Activated naive CD4-positive, alpha-beta T cell treated with anti-CD3 and anti-CD28 coated beads, Interleukin-2, amount 10 ng/mL, durations not matched to agents 7 days and 5 days (primary cell): ENCODE results near the gene TTF2.
A peak's percentile ranks its signal among the peaks of the same experiment; 100 is the strongest.

Experiments
- CTCF ChIA-PET: fragments of 350-600 bp; sonication (Branson Sonifier 250); formaldehyde crosslinking; loops from one replicate; lab custom pipeline; 2021; ENCODE audit warnings: antibody characterized with exemption; lab: Charles Lee
- DNase-seq: peaks from one replicate; pipeline ENCODE4 v3.0.0-alpha.2; 2020
- H3K27ac Mint-ChIP-seq: one replicate; pipeline ENCODE4 v1.8.0; 2021; ENCODE audit warnings: mild to moderate bottlenecking, moderate library complexity, mixed read lengths
- H3K27me3 Mint-ChIP-seq: one replicate; pipeline ENCODE4 v1.8.0; 2021; ENCODE audit warnings: mild to moderate bottlenecking, mixed read lengths
- H3K36me3 Mint-ChIP-seq: one replicate; pipeline ENCODE4 v1.8.0; 2021; ENCODE audit warnings: mixed read lengths
- H3K4me1 Mint-ChIP-seq: one replicate; pipeline ENCODE4 v1.8.0; 2021; ENCODE audit warnings: mixed read lengths
- H3K4me3 Mint-ChIP-seq: one replicate; pipeline ENCODE4 v1.8.0; 2021; ENCODE audit warnings: mild to moderate bottlenecking, moderate library complexity, mixed read lengths
- H3K9me3 Mint-ChIP-seq: one replicate; pipeline ENCODE4 v1.8.0; 2021; ENCODE audit warnings: mixed read lengths

Gene TTF2

DNA sequence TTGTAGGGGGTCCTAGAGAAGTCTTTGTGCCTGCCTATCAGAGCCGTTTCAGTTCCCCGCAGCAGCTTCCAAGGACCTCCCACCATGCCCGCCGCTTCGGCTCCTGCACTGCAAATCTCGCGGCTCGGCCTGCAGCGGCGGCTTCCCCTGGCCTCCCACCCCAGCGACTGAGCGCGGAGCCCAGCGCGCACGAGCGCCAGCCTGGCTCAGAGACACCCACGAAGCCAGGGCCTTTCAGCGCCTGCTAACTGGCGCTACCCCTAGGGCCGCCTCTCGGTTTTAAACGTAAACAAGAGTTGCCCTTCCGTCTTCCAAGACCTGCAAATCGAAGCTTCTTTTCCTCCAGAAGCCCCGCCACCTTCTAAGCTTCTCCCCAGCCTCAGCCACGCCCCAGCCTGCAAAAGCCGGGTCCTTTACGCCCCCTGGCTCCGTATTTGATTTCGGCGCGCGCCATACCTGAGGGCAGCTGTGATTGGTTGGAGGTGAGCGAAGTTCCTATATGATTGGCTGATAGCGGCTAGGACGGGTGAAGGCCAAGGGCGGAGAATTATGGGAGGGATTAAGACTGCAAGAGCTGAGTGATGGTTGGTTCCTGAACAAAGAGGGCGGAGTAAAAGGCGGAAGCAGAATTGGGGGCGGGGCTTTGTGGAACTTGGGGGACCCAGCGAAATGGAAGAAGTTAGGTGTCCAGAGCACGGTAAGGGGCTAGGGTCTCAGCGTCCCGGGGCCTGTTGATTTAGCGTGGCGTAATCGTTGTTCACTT, at the start of gene TTF2:
Gene TTF2 (plus strand): TSS at position 649 of the 763 bp plus-strand sequence. CDS start 21 bp downstream, at position 670.
- Mint-ChIP-seq H3K4me3 (no peak within 1 kb of the TSS), H3K9me3 (no peaks in the 10 kb centered on the region), H3K36me3 (peaks cover 28% of the 10 kb centered on the region), H3K27me3 (no peaks in the 10 kb centered on the region), H3K27ac (no peak within 1 kb of the TSS), H3K4me1 (peaks cover 62% of the 10 kb centered on the region)
- DNase-seq, result peak; percentile 97
- CTCF ChIA-PET, result interaction anchor here (0.7 to 5.6 kb wide), 11 partner anchors 9 to 487 kb away, joined by 3 to 36 read pairs (median 5); no protein-coding TSS in a partner anchor

DNA sequence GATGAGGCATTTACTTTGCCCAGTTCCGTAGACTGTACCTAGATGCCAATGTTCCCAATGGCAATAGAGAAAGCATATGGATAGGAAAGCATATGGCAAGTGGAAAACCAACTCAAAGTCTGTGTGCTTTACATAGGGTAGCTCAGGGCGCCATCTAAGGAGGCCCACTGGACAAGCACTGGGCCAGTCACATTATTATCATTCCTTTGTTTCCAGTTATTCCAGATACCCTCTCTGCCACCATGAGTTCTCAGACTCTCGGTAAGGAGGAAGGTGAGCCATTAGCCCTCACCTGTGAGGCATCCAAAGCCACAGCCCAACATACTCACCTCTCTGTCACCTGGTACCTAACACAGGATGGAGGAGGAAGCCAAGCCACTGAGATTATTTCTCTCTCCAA, 48.8 kb upstream of the TTF2 start:
- no peaks in the 10 kb centered on the region for H3K9me3 Mint-ChIP-seq
- H3K27me3 Mint-ChIP-seq, result no peaks in the 10 kb centered on the region
- CTCF ChIA-PET, result interaction anchor here (2.0 kb wide), 1 partner anchor 76 kb away, joined by 5 read pairs; no protein-coding TSS in a partner anchor
- H3K4me1 Mint-ChIP-seq, result peaks cover 46% of the 10 kb centered on the region
- no peak overlapping the region for H3K4me3 Mint-ChIP-seq
- no peak overlapping the region for H3K27ac Mint-ChIP-seq
- no peak for DNase-seq
- H3K36me3 Mint-ChIP-seq, result peaks cover 5% of the 10 kb centered on the region

DNA sequence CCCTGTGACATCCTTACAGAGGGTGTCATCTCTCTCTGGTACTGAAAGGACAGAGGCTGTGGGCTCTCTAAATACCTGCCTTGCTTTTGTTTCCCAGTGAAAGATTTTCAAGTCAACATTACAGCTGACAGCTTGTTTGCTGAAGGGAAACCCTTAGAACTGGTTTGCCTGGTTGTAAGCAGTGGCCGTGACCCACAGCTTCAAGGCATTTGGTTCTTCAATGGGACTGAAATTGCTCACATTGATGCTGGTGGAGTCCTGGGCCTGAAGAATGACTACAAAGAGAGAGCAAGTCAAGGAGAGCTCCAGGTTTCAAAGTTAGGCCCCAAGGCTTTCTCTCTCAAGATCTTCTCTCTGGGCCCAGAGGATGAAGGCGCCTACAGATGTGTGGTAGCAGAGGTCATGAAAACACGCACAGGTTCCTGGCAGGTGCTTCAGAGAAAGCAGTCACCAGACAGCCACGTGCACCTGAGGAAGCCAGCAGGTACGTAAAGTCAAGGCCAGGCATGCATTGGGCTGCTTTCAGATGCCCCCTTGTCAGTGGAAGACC, 46.7 kb upstream of the TTF2 start:
- CTCF ChIA-PET, result no interaction called here
- Mint-ChIP-seq H3K36me3 (peaks cover 5% of the 10 kb centered on the region), H3K4me1 (peaks cover 30% of the 10 kb centered on the region), H3K27me3 (no peaks in the 10 kb centered on the region), H3K4me3 (no peak overlapping the region), H3K27ac (no peak overlapping the region), H3K9me3 (no peaks in the 10 kb centered on the region)
- DNase-seq, result no peak

DNA sequence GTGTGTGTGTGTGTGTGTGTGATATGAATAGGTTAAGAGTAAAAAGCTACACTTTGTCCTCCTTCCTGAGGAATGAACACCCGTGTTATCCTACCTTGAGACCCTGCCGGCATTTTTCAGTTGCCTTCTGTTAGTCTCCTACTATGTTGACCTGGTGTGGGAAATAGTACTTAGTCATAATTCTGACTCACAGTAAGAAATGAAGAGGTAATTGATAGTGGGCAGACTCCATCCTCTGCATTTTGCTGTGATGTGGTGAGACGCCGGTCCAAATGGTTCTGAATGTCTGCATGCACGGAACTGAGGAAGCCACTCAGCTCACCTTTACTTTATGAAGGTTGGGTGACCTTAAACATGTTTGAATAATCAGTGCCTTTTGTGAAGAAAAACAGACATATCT, 45.9 kb upstream of the TTF2 start:
- H3K4me3 Mint-ChIP-seq, result no peak overlapping the region
- no peak overlapping the region for H3K27ac Mint-ChIP-seq
- H3K9me3 Mint-ChIP-seq, result no peaks in the 10 kb centered on the region
- H3K36me3 Mint-ChIP-seq, result peaks cover 5% of the 10 kb centered on the region
- no peak for DNase-seq
- CTCF ChIA-PET, result no interaction called here
- H3K27me3 Mint-ChIP-seq, result no peaks in the 10 kb centered on the region
- H3K4me1 Mint-ChIP-seq, result peaks cover 22% of the 10 kb centered on the region

DNA sequence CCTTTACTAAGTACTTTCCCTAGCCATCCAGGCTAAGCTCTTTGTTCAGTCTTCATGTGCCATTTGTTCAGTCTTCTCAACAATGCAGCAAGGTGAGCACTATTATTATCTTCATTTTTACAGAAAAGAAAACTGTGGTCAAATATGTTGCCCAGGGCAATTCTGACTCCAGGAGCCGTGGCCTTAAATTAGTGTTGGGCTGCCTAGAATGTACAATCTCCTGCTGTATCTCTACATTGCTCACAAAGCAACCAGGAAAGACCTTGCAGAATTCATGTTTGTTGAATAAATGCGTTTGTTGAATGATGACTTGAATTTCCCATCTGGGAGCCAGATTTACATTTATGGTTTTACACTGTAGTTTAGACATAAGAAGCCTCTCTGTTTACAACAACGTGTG, 44.4 kb upstream of the TTF2 start:
- Mint-ChIP-seq H3K4me3 (no peak overlapping the region), H3K9me3 (no peaks in the 10 kb centered on the region), H3K27ac (no peak overlapping the region), H3K27me3 (no peaks in the 10 kb centered on the region), H3K4me1 (peaks cover 12% of the 10 kb centered on the region), H3K36me3 (peaks cover 7% of the 10 kb centered on the region)
- DNase-seq, result no peak
- CTCF ChIA-PET, result no interaction called here

DNA sequence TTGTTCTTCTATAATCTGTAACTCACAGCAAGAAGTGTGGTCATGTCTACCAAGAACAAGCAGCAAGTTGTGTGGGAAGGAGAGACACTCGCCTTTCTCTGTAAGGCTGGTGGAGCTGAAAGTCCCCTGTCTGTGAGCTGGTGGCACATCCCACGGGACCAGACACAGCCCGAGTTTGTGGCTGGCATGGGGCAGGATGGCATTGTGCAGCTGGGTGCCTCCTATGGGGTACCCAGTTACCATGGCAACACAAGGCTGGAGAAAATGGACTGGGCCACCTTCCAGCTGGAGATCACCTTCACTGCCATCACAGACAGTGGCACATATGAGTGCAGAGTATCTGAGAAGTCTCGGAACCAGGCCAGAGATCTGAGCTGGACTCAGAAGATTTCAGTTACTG, 43.1 kb upstream of the TTF2 start:
- Mint-ChIP-seq H3K27me3 (no peaks in the 10 kb centered on the region), H3K27ac (no peak overlapping the region), H3K36me3 (peaks cover 4% of the 10 kb centered on the region), H3K4me1 (peaks cover 12% of the 10 kb centered on the region), H3K9me3 (no peaks in the 10 kb centered on the region), H3K4me3 (no peak overlapping the region)
- CTCF ChIA-PET, result interaction anchor here (0.8 kb wide), 1 partner anchor 8 kb away, joined by 3 read pairs; no protein-coding TSS in a partner anchor
- DNase-seq, result no peak

GRCh38 chr1:117017648-117018047, 42.5 kb upstream of the TTF2 start:
- no peaks in the 10 kb centered on the region for H3K9me3 Mint-ChIP-seq
- peaks cover 3% of the 10 kb centered on the region for H3K36me3 Mint-ChIP-seq
- peaks cover 12% of the 10 kb centered on the region for H3K4me1 Mint-ChIP-seq
- no peaks in the 10 kb centered on the region for H3K27me3 Mint-ChIP-seq
- CTCF ChIA-PET, result interaction anchor here (0.8 kb wide), 1 partner anchor 9 kb away, joined by 3 read pairs; no protein-coding TSS in a partner anchor
- H3K27ac Mint-ChIP-seq, result no peak overlapping the region
- no peak overlapping the region for H3K4me3 Mint-ChIP-seq
- DNase-seq, result no peak

GRCh38 chr1:117020526-117021156, 39.5 kb upstream of the TTF2 start:
- Mint-ChIP-seq H3K9me3 (no peaks in the 10 kb centered on the region), H3K27ac (no peak overlapping the region), H3K4me1 (no peaks in the 10 kb centered on the region), H3K4me3 (no peak overlapping the region), H3K36me3 (peaks cover 4% of the 10 kb centered on the region), H3K27me3 (no peaks in the 10 kb centered on the region)
- DNase-seq, result no peak
- CTCF ChIA-PET, result interaction anchor here (0.7 kb wide), 1 partner anchor 231 kb away, joined by 3 read pairs; no protein-coding TSS in a partner anchor

- Mint-ChIP-seq H3K4me3 (no peak overlapping the region), H3K4me1 (no peaks in the 10 kb centered on the region), H3K9me3 (no peaks in the 10 kb centered on the region), H3K27ac (no peak overlapping the region), H3K36me3 (peaks cover 4% of the 10 kb centered on the region), H3K27me3 (no peaks in the 10 kb centered on the region)
- CTCF ChIA-PET, result no interaction called here
- no peak for DNase-seq
These were observed 38.0 kb upstream of the TTF2 start for GRCh38 chr1:117022114-117022513.

GRCh38 chr1:117025568-117025967, 34.6 kb upstream of the TTF2 start:
- CTCF ChIA-PET, result interaction anchor here (1.6 kb wide), 1 partner anchor 80 kb away, joined by 3 read pairs; no protein-coding TSS in a partner anchor
- Mint-ChIP-seq H3K4me3 (no peak overlapping the region), H3K27me3 (no peaks in the 10 kb centered on the region), H3K27ac (no peak overlapping the region), H3K9me3 (no peaks in the 10 kb centered on the region), H3K4me1 (peaks cover 2% of the 10 kb centered on the region), H3K36me3 (peaks cover 1% of the 10 kb centered on the region)
- no peak for DNase-seq

GRCh38 chr1:117026361-117026760, 33.8 kb upstream of the TTF2 start:
- Mint-ChIP-seq H3K27ac (no peak overlapping the region), H3K36me3 (peaks cover 1% of the 10 kb centered on the region), H3K4me3 (no peak overlapping the region), H3K27me3 (no peaks in the 10 kb centered on the region), H3K9me3 (no peaks in the 10 kb centered on the region), H3K4me1 (peaks cover 2% of the 10 kb centered on the region)
- CTCF ChIA-PET, result no interaction called here
- no peak for DNase-seq

- Mint-ChIP-seq H3K27me3 (no peaks in the 10 kb centered on the region), H3K27ac (no peak overlapping the region), H3K4me3 (no peak overlapping the region), H3K9me3 (no peaks in the 10 kb centered on the region), H3K36me3 (peaks cover 5% of the 10 kb centered on the region), H3K4me1 (peaks cover 2% of the 10 kb centered on the region)
- CTCF ChIA-PET, result no interaction called here
- no peak for DNase-seq
These were observed 30.4 kb upstream of the TTF2 start for GRCh38 chr1:117029685-117030084.

DNA sequence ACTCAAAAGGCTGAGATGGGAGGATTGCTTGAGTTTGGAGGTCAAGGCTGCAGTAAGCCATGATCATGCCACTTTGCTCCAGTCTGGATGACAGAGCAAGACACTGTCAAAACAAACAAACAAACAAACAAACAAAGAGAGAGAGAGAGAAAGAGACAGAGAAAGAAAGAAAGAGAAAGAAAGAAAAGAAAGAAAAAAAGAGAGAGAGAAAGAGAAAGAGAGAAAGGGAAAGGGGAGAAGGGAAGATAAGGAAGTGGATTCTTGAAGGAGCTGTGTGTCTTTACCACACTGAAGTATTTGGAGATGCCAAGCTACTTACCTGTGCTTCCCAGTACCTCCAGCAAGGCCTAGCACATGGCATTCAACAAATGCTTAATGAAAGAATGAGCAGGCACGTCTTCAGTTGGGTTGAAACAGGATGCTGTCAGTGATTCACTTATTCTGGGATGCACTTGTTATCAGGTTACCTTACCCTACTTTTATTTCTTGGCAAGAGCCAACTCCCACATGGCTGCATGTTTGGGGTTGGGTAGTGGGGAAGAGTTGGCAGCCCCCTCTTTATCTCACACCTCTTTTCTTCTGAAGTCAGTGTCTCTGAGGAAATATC, 29.8 kb upstream of the TTF2 start:
- CTCF ChIA-PET, result no interaction called here
- DNase-seq, result no peak
- no peak overlapping the region for H3K27ac Mint-ChIP-seq
- peaks cover 5% of the 10 kb centered on the region for H3K36me3 Mint-ChIP-seq
- no peaks in the 10 kb centered on the region for H3K9me3 Mint-ChIP-seq
- H3K4me3 Mint-ChIP-seq, result no peak overlapping the region
- no peaks in the 10 kb centered on the region for H3K27me3 Mint-ChIP-seq
- peaks cover 2% of the 10 kb centered on the region for H3K4me1 Mint-ChIP-seq

DNA sequence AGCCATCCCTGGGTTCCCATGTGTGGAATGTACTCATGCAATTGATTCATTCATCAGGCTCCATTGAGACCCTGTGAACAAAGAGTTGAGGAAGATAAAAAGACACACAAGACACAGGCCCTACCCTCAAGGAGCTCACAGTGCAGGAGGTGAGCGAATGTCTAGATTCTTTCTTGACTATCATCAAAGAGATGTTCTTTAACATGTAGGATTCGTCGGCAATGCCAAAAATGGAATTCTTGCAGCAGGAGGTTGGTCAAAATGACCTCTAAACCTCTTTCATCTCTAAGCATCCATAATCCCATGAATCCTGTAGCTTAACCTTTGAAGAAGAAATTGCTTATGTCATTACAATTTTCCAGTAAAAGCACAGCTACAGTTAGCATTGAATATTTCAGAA, 27.9 kb upstream of the TTF2 start:
- Mint-ChIP-seq H3K27ac (no peak overlapping the region), H3K27me3 (no peaks in the 10 kb centered on the region), H3K36me3 (peaks cover 5% of the 10 kb centered on the region), H3K4me1 (peaks cover 2% of the 10 kb centered on the region), H3K4me3 (no peak overlapping the region), H3K9me3 (no peaks in the 10 kb centered on the region)
- no peak for DNase-seq
- CTCF ChIA-PET, result interaction anchor here (1.4 kb wide), 1 partner anchor 14 kb away, joined by 4 read pairs; no protein-coding TSS in a partner anchor
